ENCODE measurements around the gene TSPAN32. TPM values are rescaled to one million over a fixed set of nuclear protein-coding genes. Genes with fewer than 3 reads are reported as not detected.

Gene TSPAN32
- total and polyA plus RNA-seq, 3 experiments from 2014 or later = 6.6 to 68.5 (median 7.4) TPM

- CTCF ChIA-PET = interaction anchor here (1.0 to 1.3 kb wide), 3 partner anchors 31 to 70 kb away, joined by 3 to 5 read pairs (median 4); partner anchors contain the start of genes C11orf21 and TSPAN32
- H3K4me1 ChIP-seq (ENCODE audit: insufficient read depth, low read length) = peaks cover 23% of the 10 kb centered on the region
- Mint-ChIP-seq H3K36me3 (no peaks in the 10 kb centered on the region), H3K9me3 (no peaks in the 10 kb centered on the region), H3K27me3 (peaks cover 5 to 33% of the 10 kb centered on the region in 2 donors), H3K4me3 (peak within 1 kb of the TSS; percentile 66 to 90 (median 71)), H3K4me1 (peaks cover 21 to 37% (median 26%) of the 10 kb centered on the region in 3 donors), H3K27ac (peak within 1 kb of the TSS in 3 of 8 donors; percentile 57 to 83 (median 59))
- POLR2A ChIA-PET = no interaction called here
- H3K4me3 ChIP-seq (ENCODE audit: low read length) = no peak within 1 kb of the TSS
- H3K9me3 ChIP-seq (ENCODE audit: low read length) = no peaks in the 10 kb centered on the region
- H3K27ac ChIP-seq (ENCODE audit: low read depth, low read length) = no peak within 1 kb of the TSS
- peak in 1 of 5 donors; percentile 33 for DNase-seq
- no peaks in the 10 kb centered on the region for H3K36me3 ChIP-seq (ENCODE audit: insufficient read depth, low read length)
- peaks cover 4% of the 10 kb centered on the region for H3K27me3 ChIP-seq (ENCODE audit: insufficient read depth, low read length, poor library complexity, severe bottlenecking)
Observed at GRCh38 chr11:2270322-2271076, 31.3 kb upstream of the TSPAN32 start, which contains the start of gene ASCL2. Gene ASCL2, minus strand, starts transcription at chr11:2270588. Its CDS starts 256 bp downstream, at chr11:2270332.

- H3K4me3 ChIP-seq (ENCODE audit: low read length) = no peak overlapping the region
Observed at GRCh38 chr11:2271077-2271326, 30.8 kb upstream of the TSPAN32 start.

GRCh38 chr11:2271327-2272227 is 30.2 kb upstream of the TSPAN32 start:
- no peaks in the 10 kb centered on the region for H3K36me3 Mint-ChIP-seq
- POLR2A ChIA-PET = no interaction called here
- no peak overlapping the region for H3K4me3 ChIP-seq (ENCODE audit: low read length)
- peaks cover 13% of the 10 kb centered on the region for H3K4me1 ChIP-seq (ENCODE audit: insufficient read depth, low read length)
- no peak overlapping the region for H3K27ac ChIP-seq (ENCODE audit: low read depth, low read length)
- H3K27me3 ChIP-seq (ENCODE audit: insufficient read depth, low read length, poor library complexity, severe bottlenecking) = peaks cover 4% of the 10 kb centered on the region
- CTCF ChIA-PET = interaction anchor here (1.8 kb wide), 1 partner anchor 33 kb away, joined by 6 read pairs; no protein-coding TSS in a partner anchor
- peak overlapping the region in 1 of 8 donors; percentile 42 for H3K27ac Mint-ChIP-seq
- H3K4me3 Mint-ChIP-seq = peak overlapping the region in 6 of 7 donors; percentile 29 to 60 (median 44)
- DNase-seq = no peak
- no peaks in the 10 kb centered on the region for H3K36me3 ChIP-seq (ENCODE audit: insufficient read depth, low read length)
- H3K4me1 Mint-ChIP-seq = peaks cover 10 to 26% (median 15%) of the 10 kb centered on the region in 3 donors
- H3K27me3 Mint-ChIP-seq = peaks cover 5 to 33% of the 10 kb centered on the region in 2 donors
- no peaks in the 10 kb centered on the region for H3K9me3 ChIP-seq (ENCODE audit: low read length)
- H3K9me3 Mint-ChIP-seq = no peaks in the 10 kb centered on the region

More at GRCh38 chr11:2271077-2271326, 30.8 kb upstream of the TSPAN32 start:
- Histone ChIP-seq H3K27me3 (ENCODE audit: insufficient read depth, low read length, poor library complexity, severe bottlenecking) (peaks cover 4% of the 10 kb centered on the region), H3K36me3 (ENCODE audit: insufficient read depth, low read length) (no peaks in the 10 kb centered on the region), H3K4me1 (ENCODE audit: insufficient read depth, low read length) (peaks cover 18% of the 10 kb centered on the region), H3K9me3 (ENCODE audit: low read length) (no peaks in the 10 kb centered on the region), H3K27ac (ENCODE audit: low read depth, low read length) (no peak overlapping the region)
- DNase-seq = peak in 3 of 5 donors; percentile 49 to 68 (median 55)
- CTCF ChIA-PET = interaction anchor here (1.8 kb wide), 1 partner anchor 34 kb away, joined by 6 read pairs; no protein-coding TSS in a partner anchor
- POLR2A ChIA-PET = no interaction called here
- H3K27me3 Mint-ChIP-seq = peaks cover 5 to 33% of the 10 kb centered on the region in 2 donors
- no peaks in the 10 kb centered on the region for H3K36me3 Mint-ChIP-seq
- no peaks in the 10 kb centered on the region for H3K9me3 Mint-ChIP-seq
- peaks cover 16 to 32% (median 21%) of the 10 kb centered on the region in 3 donors for H3K4me1 Mint-ChIP-seq
- no peak overlapping the region for H3K27ac Mint-ChIP-seq
- no peak overlapping the region for H3K4me3 Mint-ChIP-seq

- Mint-ChIP-seq H3K4me3 (peak overlapping the region in 5 of 7 donors; percentile 43 to 80 (median 64)), H3K4me1 (peaks cover 8 to 24% (median 14%) of the 10 kb centered on the region in 3 donors), H3K9me3 (no peaks in the 10 kb centered on the region), H3K36me3 (peaks cover 0 to 2% (median 0%) of the 10 kb centered on the region in 3 donors), H3K27me3 (peaks cover 5 to 34% of the 10 kb centered on the region in 2 donors), H3K27ac (peak overlapping the region in 3 of 8 donors; percentile 36 to 70 (median 48))
- H3K4me1 ChIP-seq (ENCODE audit: insufficient read depth, low read length) = peaks cover 7% of the 10 kb centered on the region
- ChIA-PET POLR2A (no interaction called here), CTCF (interaction anchor here (1.8 kb wide), 1 partner anchor 32 kb away, joined by 6 read pairs; no protein-coding TSS in a partner anchor)
- H3K36me3 ChIP-seq (ENCODE audit: insufficient read depth, low read length) = no peaks in the 10 kb centered on the region
- H3K9me3 ChIP-seq (ENCODE audit: low read length) = no peaks in the 10 kb centered on the region
- no peak for DNase-seq
- no peak overlapping the region for H3K27ac ChIP-seq (ENCODE audit: low read depth, low read length)
- H3K4me3 ChIP-seq (ENCODE audit: low read length) = no peak overlapping the region
- peaks cover 4% of the 10 kb centered on the region for H3K27me3 ChIP-seq (ENCODE audit: insufficient read depth, low read length, poor library complexity, severe bottlenecking)
Observed at GRCh38 chr11:2272228-2272945, 29.4 kb upstream of the TSPAN32 start.

- Histone ChIP-seq H3K27ac (ENCODE audit: low read depth, low read length) (no peak overlapping the region), H3K36me3 (ENCODE audit: insufficient read depth, low read length) (no peaks in the 10 kb centered on the region), H3K4me1 (ENCODE audit: insufficient read depth, low read length) (peaks cover 7% of the 10 kb centered on the region), H3K27me3 (ENCODE audit: insufficient read depth, low read length, poor library complexity, severe bottlenecking) (peaks cover 4% of the 10 kb centered on the region), H3K4me3 (ENCODE audit: low read length) (no peak overlapping the region), H3K9me3 (ENCODE audit: low read length) (no peaks in the 10 kb centered on the region)
- Mint-ChIP-seq H3K9me3 (peaks cover 0 to 3% (median 0%) of the 10 kb centered on the region in 5 donors), H3K36me3 (peaks cover 0 to 7% (median 0%) of the 10 kb centered on the region in 3 donors), H3K4me3 (peak overlapping the region in 1 of 7 donors; percentile 80), H3K27me3 (peaks cover 7 to 38% of the 10 kb centered on the region in 2 donors), H3K4me1 (peaks cover 8 to 23% (median 16%) of the 10 kb centered on the region in 3 donors), H3K27ac (peak overlapping the region in 1 of 8 donors; percentile 70)
- ChIA-PET CTCF (no interaction called here), POLR2A (no interaction called here)
- DNase-seq = no peak
Observed at GRCh38 chr11:2272946-2273280, 28.9 kb upstream of the TSPAN32 start.

GRCh38 chr11:2273311-2273710 is 28.5 kb upstream of the TSPAN32 start:
- CTCF ChIA-PET = no interaction called here
- Mint-ChIP-seq H3K27me3 (peaks cover 9 to 38% of the 10 kb centered on the region in 2 donors), H3K27ac (no peak overlapping the region), H3K4me3 (peak overlapping the region in 1 of 7 donors; percentile 80), H3K9me3 (peaks cover 0 to 4% (median 0%) of the 10 kb centered on the region in 5 donors), H3K4me1 (peaks cover 8 to 19% (median 12%) of the 10 kb centered on the region in 3 donors), H3K36me3 (peaks cover 0 to 7% (median 0%) of the 10 kb centered on the region in 3 donors)
- Histone ChIP-seq H3K9me3 (ENCODE audit: low read length) (no peaks in the 10 kb centered on the region), H3K27ac (ENCODE audit: low read depth, low read length) (no peak overlapping the region), H3K4me1 (ENCODE audit: insufficient read depth, low read length) (peaks cover 7% of the 10 kb centered on the region), H3K27me3 (ENCODE audit: insufficient read depth, low read length, poor library complexity, severe bottlenecking) (peaks cover 4% of the 10 kb centered on the region), H3K36me3 (ENCODE audit: insufficient read depth, low read length) (no peaks in the 10 kb centered on the region), H3K4me3 (ENCODE audit: low read length) (no peak overlapping the region)
- DNase-seq = no peak
- POLR2A ChIA-PET = no interaction called here

- CTCF ChIA-PET = no interaction called here
- H3K27ac ChIP-seq (ENCODE audit: low read depth, low read length) = no peak overlapping the region
- Mint-ChIP-seq H3K9me3 (peaks cover under 1 to 4% (median 2%) of the 10 kb centered on the region in 5 donors), H3K36me3 (peaks cover 0 to 8% (median 0%) of the 10 kb centered on the region in 3 donors), H3K4me1 (peaks cover 4 to 14% (median 8%) of the 10 kb centered on the region in 3 donors), H3K27ac (no peak overlapping the region), H3K27me3 (peaks cover 10 to 34% of the 10 kb centered on the region in 2 donors), H3K4me3 (no peak overlapping the region)
- H3K4me3 ChIP-seq (ENCODE audit: low read length) = no peak overlapping the region
- POLR2A ChIA-PET = no interaction called here
- no peak for DNase-seq
- no peaks in the 10 kb centered on the region for H3K36me3 ChIP-seq (ENCODE audit: insufficient read depth, low read length)
- no peaks in the 10 kb centered on the region for H3K9me3 ChIP-seq (ENCODE audit: low read length)
- H3K27me3 ChIP-seq (ENCODE audit: insufficient read depth, low read length, poor library complexity, severe bottlenecking) = peaks cover 4% of the 10 kb centered on the region
- peaks cover 7% of the 10 kb centered on the region for H3K4me1 ChIP-seq (ENCODE audit: insufficient read depth, low read length)
Observed at GRCh38 chr11:2273771-2274170, 28.0 kb upstream of the TSPAN32 start.
